Osteoblast (primary cell): Measurements from ENCODE around the gene LRP1B. TPM values are rescaled to one million over a fixed set of nuclear protein-coding genes. Genes with fewer than 3 reads are reported as not detected.
"Not testable (repeated sequence)": the region's sequence is repeated elsewhere in the genome, so short reads cannot be mapped to it uniquely, and the experiment has no call there.

Source experiments
- DNase-seq: peaks from one replicate; pipeline ENCODE4 v3.0.0; 2011; ENCODE audit warnings: low spot score, mixed read lengths; ENCODE audit not compliant: insufficient read length; ENCODE audit errors: missing footprints
- H2AFZ ChIP-seq: 2 replicates; pipeline ENCODE4 v1.6.0; 2011; ENCODE audit warnings: mild to moderate bottlenecking, low read length
- H3K27ac ChIP-seq: 2 replicates; pipeline ENCODE4 v1.5.1; 2011; ENCODE audit warnings: mild to moderate bottlenecking, low read depth, low read length, moderate library complexity
- H3K27me3 ChIP-seq: 2 replicates; pipeline ENCODE4 v1.6.0; 2012; ENCODE audit warnings: mild to moderate bottlenecking, control low read depth, inconsistent platforms, low read length, moderate library complexity; ENCODE audit not compliant: insufficient read depth
- H3K36me3 ChIP-seq: 2 replicates; pipeline ENCODE4 v1.5.1; 2011; ENCODE audit warnings: mild to moderate bottlenecking, low read length, control low read depth, moderate library complexity; ENCODE audit not compliant: insufficient read depth
- H3K4me1 ChIP-seq: 2 replicates; pipeline ENCODE4 v1.5.1; 2011; ENCODE audit warnings: mild to moderate bottlenecking, low read length, control low read depth, moderate library complexity; ENCODE audit not compliant: insufficient read depth
- H3K4me2 ChIP-seq: 2 replicates; pipeline ENCODE4 v1.6.0; 2011; ENCODE audit warnings: mild to moderate bottlenecking, low read length; ENCODE audit not compliant: insufficient read depth
- H3K4me3 ChIP-seq: fragments of 200-600 bp; sonication (generic); 3 replicates; pipeline ENCODE4 v1.5.1; 2012; ENCODE audit warnings: mild to moderate bottlenecking, low read length, inconsistent platforms; ENCODE audit not compliant: insufficient read depth
- H3K79me2 ChIP-seq: 2 replicates; pipeline ENCODE4 v1.6.0; 2012; ENCODE audit warnings: mild to moderate bottlenecking, low read length, control low read depth, inconsistent platforms; ENCODE audit not compliant: insufficient read depth
- H3K9me3 ChIP-seq: 2 replicates; pipeline ENCODE4 v1.5.1; 2011; ENCODE audit warnings: low read depth, low read length, control low read depth
- H4K20me1 ChIP-seq: 2 replicates; pipeline ENCODE4 v1.6.0; 2012; ENCODE audit warnings: mild to moderate bottlenecking, low read length, control low read depth; ENCODE audit not compliant: insufficient read depth
- CTCF ChIP-seq: IDR thresholded peaks from 2 replicates; pipeline ENCODE4 v1.5.1; 2011; ENCODE audit warnings: mild to moderate bottlenecking, low read depth, low read length, moderate library complexity; ENCODE audit errors: extremely low read depth
- total RNA-seq: library from RNA; depleted of rRNA; stranded (reverse); fragments of >200 nt; gene quantifications from 2 replicates; pipeline ENCODE4 v1.2.3, GENCODE V29; 2012

The LRP1B gene
- total RNA-seq, 1 donor: not detected

GRCh38 chr2:140286377-140286776 is 1844.4 kb downstream of the LRP1B start:
- H3K9me3 ChIP-seq: no peaks in the 10 kb centered on the region
- no peaks in the 10 kb centered on the region for H3K79me2 ChIP-seq
- H3K4me2 ChIP-seq: no peak overlapping the region
- no peak for DNase-seq
- H3K4me1 ChIP-seq: no peaks in the 10 kb centered on the region
- no peak overlapping the region for H3K27ac ChIP-seq
- no peaks in the 10 kb centered on the region for H3K27me3 ChIP-seq
- H3K4me3 ChIP-seq: no peak overlapping the region
- H4K20me1 ChIP-seq: no peaks in the 10 kb centered on the region
- TF ChIP-seq CTCF: no peak
- no peak overlapping the region for H2AFZ ChIP-seq
- no peaks in the 10 kb centered on the region for H3K36me3 ChIP-seq

- H3K27me3 ChIP-seq, H3K79me2 ChIP-seq, H3K4me2 ChIP-seq, H3K4me3 ChIP-seq, H3K27ac ChIP-seq, H2AFZ ChIP-seq, DNase-seq, H3K36me3 ChIP-seq, H3K9me3 ChIP-seq, H3K4me1 ChIP-seq, H4K20me1 ChIP-seq: not testable (repeated sequence)
Observed at GRCh38 chr2:140277344-140277743, 1853.5 kb downstream of the LRP1B start.

- H3K27ac ChIP-seq: no peak overlapping the region
Observed at GRCh38 chr2:140276661-140277060, 1854.2 kb downstream of the LRP1B start.

GRCh38 chr2:140275427-140275826 is 1855.4 kb downstream of the LRP1B start:
- no peaks in the 10 kb centered on the region for H3K36me3 ChIP-seq
- H4K20me1 ChIP-seq: no peaks in the 10 kb centered on the region

More at GRCh38 chr2:140276661-140277060, 1854.2 kb downstream of the LRP1B start:
- no peak overlapping the region for H3K4me3 ChIP-seq
- no peak for DNase-seq
- peaks cover 5% of the 10 kb centered on the region for H3K9me3 ChIP-seq
- no peaks in the 10 kb centered on the region for H3K27me3 ChIP-seq
- no peak overlapping the region for H2AFZ ChIP-seq
- H3K79me2 ChIP-seq: no peaks in the 10 kb centered on the region
- no peaks in the 10 kb centered on the region for H3K36me3 ChIP-seq
- H3K4me2 ChIP-seq: no peak overlapping the region
- no peak for TF ChIP-seq CTCF
- H3K4me1 ChIP-seq: no peaks in the 10 kb centered on the region
- H4K20me1 ChIP-seq: no peaks in the 10 kb centered on the region

More at GRCh38 chr2:140275427-140275826, 1855.4 kb downstream of the LRP1B start:
- TF ChIP-seq CTCF: no peak
- no peak for DNase-seq
- H3K27me3 ChIP-seq: no peaks in the 10 kb centered on the region
- H3K4me1 ChIP-seq: no peaks in the 10 kb centered on the region
- peaks cover 5% of the 10 kb centered on the region for H3K9me3 ChIP-seq
- H3K4me3 ChIP-seq: no peak overlapping the region
- no peaks in the 10 kb centered on the region for H3K79me2 ChIP-seq
- no peak overlapping the region for H3K27ac ChIP-seq
- H2AFZ ChIP-seq: no peak overlapping the region
- no peak overlapping the region for H3K4me2 ChIP-seq
